ENCODE measurements around the gene LHFPL3. TPM values are rescaled to one million over a fixed set of nuclear protein-coding genes. Genes with fewer than 3 reads are reported as not detected.

Gene LHFPL3
- total RNA-seq, 1 experiment from 2014 or later = 0.83 TPM

DNA sequence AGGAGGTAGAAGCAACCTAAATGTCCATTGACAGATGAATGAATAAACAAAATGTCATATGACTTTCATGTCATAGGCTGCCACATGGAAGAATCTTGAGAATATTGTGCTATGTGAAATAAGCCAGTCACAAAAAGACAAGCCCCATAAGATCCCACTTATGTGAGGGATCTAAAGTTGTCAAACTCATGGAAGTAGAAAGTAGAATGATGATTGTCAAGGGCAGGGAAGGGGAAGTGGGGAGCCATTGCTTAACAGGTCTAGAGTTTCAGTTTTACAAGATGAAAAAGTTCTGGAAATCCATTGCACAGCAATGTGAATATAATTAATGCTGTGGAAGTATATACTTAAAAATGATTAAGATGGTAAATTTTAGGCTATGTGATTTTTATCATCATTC lies 456.3 kb downstream of the LHFPL3 start (continued):
- TF ChIP-seq, protein P1, sequence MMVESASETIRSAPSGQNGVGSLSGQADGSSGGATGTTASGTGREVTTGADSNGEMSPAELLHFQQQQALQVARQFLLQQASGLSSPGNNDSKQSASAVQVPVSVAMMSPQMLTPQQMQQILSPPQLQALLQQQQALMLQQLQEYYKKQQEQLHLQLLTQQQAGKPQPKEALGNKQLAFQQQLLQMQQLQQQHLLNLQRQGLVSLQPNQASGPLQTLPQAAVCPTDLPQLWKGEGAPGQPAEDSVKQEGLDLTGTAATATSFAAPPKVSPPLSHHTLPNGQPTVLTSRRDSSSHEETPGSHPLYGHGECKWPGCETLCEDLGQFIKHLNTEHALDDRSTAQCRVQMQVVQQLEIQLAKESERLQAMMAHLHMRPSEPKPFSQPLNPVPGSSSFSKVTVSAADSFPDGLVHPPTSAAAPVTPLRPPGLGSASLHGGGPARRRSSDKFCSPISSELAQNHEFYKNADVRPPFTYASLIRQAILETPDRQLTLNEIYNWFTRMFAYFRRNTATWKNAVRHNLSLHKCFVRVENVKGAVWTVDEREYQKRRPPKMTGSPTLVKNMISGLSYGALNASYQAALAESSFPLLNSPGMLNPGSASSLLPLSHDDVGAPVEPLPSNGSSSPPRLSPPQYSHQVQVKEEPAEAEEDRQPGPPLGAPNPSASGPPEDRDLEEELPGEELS (CRISPR knock-in tag; IDR thresholded peaks at IDR 0.05) = no peak
- TF ChIP-seq, protein P2, sequence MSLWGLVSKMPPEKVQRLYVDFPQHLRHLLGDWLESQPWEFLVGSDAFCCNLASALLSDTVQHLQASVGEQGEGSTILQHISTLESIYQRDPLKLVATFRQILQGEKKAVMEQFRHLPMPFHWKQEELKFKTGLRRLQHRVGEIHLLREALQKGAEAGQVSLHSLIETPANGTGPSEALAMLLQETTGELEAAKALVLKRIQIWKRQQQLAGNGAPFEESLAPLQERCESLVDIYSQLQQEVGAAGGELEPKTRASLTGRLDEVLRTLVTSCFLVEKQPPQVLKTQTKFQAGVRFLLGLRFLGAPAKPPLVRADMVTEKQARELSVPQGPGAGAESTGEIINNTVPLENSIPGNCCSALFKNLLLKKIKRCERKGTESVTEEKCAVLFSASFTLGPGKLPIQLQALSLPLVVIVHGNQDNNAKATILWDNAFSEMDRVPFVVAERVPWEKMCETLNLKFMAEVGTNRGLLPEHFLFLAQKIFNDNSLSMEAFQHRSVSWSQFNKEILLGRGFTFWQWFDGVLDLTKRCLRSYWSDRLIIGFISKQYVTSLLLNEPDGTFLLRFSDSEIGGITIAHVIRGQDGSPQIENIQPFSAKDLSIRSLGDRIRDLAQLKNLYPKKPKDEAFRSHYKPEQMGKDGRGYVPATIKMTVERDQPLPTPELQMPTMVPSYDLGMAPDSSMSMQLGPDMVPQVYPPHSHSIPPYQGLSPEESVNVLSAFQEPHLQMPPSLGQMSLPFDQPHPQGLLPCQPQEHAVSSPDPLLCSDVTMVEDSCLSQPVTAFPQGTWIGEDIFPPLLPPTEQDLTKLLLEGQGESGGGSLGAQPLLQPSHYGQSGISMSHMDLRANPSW (CRISPR knock-in tag; conservative IDR thresholded peaks at IDR 0.05; ENCODE audit: low read depth) = no peak

DNA sequence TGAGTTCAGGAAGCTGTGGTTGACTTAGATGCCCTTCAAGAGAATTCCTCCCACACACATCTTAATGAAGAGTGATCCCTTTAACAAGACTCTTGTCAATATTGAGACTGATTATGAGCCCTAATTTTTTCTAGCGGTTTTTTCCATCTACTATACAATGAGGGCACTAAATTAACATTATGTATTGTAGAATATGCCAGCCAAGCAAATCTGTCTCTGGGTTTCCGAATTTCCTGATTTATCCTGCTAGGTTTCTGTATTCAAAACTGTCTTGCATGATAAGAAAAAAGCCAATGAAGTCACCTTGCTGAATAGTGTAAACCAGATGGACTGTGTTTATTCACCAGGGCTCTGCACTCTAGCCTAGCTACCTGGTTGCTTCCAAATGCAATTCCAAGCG lies 461.4 kb downstream of the LHFPL3 start:
- H3K36me3 Mint-ChIP-seq = no peaks in the 10 kb centered on the region
- ATAC-seq (no peak), DNase-seq (ENCODE audit: low spot score) (no peak)
- TF ChIP-seq SMAD4 (CRISPR knock-in tag; IDR thresholded peaks at IDR 0.05) (no peak), NR2C2 (CRISPR knock-in tag; IDR thresholded peaks at IDR 0.05) (no peak), SP1 (CRISPR knock-in tag; conservative IDR thresholded peaks at IDR 0.05) (no peak), SOX15 (CRISPR knock-in tag; IDR thresholded peaks at IDR 0.05) (no peak), HMGA2 (CRISPR knock-in tag; IDR thresholded peaks at IDR 0.05) (no peak), ZNF219 (CRISPR knock-in tag; IDR thresholded peaks at IDR 0.05; ENCODE audit: borderline replicate concordance) (no peak), GTF2I (CRISPR knock-in tag; conservative IDR thresholded peaks at IDR 0.05) (no peak), ZNF263 (CRISPR knock-in tag; IDR thresholded peaks at IDR 0.05; ENCODE audit: low read depth) (no peak), NFE2L1 (CRISPR knock-in tag; IDR thresholded peaks at IDR 0.05) (no peak), FOXP1 (CRISPR knock-in tag; IDR thresholded peaks at IDR 0.05; ENCODE audit: borderline replicate concordance) (no peak), SMAD3 (CRISPR knock-in tag; IDR thresholded peaks at IDR 0.05; ENCODE audit: borderline replicate concordance) (no peak), GABPB1 (CRISPR knock-in tag; IDR thresholded peaks at IDR 0.05) (no peak), FOXK1 (CRISPR knock-in tag; IDR thresholded peaks at IDR 0.05) (no peak), ZNF396 (CRISPR knock-in tag; IDR thresholded peaks at IDR 0.05; ENCODE audit: borderline replicate concordance) (no peak)
- TF ChIP-seq, protein P3, sequence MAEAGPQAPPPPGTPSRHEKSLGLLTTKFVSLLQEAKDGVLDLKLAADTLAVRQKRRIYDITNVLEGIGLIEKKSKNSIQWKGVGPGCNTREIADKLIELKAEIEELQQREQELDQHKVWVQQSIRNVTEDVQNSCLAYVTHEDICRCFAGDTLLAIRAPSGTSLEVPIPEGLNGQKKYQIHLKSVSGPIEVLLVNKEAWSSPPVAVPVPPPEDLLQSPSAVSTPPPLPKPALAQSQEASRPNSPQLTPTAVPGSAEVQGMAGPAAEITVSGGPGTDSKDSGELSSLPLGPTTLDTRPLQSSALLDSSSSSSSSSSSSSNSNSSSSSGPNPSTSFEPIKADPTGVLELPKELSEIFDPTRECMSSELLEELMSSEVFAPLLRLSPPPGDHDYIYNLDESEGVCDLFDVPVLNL (CRISPR knock-in tag; IDR thresholded peaks at IDR 0.05; ENCODE audit: borderline replicate concordance, low read depth) = no peak
- TF ChIP-seq, protein P4, sequence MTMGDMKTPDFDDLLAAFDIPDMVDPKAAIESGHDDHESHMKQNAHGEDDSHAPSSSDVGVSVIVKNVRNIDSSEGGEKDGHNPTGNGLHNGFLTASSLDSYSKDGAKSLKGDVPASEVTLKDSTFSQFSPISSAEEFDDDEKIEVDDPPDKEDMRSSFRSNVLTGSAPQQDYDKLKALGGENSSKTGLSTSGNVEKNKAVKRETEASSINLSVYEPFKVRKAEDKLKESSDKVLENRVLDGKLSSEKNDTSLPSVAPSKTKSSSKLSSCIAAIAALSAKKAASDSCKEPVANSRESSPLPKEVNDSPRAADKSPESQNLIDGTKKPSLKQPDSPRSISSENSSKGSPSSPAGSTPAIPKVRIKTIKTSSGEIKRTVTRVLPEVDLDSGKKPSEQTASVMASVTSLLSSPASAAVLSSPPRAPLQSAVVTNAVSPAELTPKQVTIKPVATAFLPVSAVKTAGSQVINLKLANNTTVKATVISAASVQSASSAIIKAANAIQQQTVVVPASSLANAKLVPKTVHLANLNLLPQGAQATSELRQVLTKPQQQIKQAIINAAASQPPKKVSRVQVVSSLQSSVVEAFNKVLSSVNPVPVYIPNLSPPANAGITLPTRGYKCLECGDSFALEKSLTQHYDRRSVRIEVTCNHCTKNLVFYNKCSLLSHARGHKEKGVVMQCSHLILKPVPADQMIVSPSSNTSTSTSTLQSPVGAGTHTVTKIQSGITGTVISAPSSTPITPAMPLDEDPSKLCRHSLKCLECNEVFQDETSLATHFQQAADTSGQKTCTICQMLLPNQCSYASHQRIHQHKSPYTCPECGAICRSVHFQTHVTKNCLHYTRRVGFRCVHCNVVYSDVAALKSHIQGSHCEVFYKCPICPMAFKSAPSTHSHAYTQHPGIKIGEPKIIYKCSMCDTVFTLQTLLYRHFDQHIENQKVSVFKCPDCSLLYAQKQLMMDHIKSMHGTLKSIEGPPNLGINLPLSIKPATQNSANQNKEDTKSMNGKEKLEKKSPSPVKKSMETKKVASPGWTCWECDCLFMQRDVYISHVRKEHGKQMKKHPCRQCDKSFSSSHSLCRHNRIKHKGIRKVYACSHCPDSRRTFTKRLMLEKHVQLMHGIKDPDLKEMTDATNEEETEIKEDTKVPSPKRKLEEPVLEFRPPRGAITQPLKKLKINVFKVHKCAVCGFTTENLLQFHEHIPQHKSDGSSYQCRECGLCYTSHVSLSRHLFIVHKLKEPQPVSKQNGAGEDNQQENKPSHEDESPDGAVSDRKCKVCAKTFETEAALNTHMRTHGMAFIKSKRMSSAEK (CRISPR knock-in tag; IDR thresholded peaks at IDR 0.05; ENCODE audit: borderline replicate concordance) = no peak
- TF ChIP-seq, protein P5, sequence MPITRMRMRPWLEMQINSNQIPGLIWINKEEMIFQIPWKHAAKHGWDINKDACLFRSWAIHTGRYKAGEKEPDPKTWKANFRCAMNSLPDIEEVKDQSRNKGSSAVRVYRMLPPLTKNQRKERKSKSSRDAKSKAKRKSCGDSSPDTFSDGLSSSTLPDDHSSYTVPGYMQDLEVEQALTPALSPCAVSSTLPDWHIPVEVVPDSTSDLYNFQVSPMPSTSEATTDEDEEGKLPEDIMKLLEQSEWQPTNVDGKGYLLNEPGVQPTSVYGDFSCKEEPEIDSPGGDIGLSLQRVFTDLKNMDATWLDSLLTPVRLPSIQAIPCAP (CRISPR knock-in tag; IDR thresholded peaks at IDR 0.05) = no peak
- TF ChIP-seq, protein P6, sequence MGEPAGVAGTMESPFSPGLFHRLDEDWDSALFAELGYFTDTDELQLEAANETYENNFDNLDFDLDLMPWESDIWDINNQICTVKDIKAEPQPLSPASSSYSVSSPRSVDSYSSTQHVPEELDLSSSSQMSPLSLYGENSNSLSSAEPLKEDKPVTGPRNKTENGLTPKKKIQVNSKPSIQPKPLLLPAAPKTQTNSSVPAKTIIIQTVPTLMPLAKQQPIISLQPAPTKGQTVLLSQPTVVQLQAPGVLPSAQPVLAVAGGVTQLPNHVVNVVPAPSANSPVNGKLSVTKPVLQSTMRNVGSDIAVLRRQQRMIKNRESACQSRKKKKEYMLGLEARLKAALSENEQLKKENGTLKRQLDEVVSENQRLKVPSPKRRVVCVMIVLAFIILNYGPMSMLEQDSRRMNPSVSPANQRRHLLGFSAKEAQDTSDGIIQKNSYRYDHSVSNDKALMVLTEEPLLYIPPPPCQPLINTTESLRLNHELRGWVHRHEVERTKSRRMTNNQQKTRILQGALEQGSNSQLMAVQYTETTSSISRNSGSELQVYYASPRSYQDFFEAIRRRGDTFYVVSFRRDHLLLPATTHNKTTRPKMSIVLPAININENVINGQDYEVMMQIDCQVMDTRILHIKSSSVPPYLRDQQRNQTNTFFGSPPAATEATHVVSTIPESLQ (CRISPR knock-in tag; IDR thresholded peaks at IDR 0.05) = no peak
- TF ChIP-seq, protein P7, sequence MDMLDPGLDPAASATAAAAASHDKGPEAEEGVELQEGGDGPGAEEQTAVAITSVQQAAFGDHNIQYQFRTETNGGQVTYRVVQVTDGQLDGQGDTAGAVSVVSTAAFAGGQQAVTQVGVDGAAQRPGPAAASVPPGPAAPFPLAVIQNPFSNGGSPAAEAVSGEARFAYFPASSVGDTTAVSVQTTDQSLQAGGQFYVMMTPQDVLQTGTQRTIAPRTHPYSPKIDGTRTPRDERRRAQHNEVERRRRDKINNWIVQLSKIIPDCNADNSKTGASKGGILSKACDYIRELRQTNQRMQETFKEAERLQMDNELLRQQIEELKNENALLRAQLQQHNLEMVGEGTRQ (CRISPR knock-in tag; IDR thresholded peaks at IDR 0.05) = no peak
- H3K9me3 Mint-ChIP-seq = peaks cover 5% of the 10 kb centered on the region; the same call in 1 of the 2 replicates
- H3K27ac Mint-ChIP-seq = no peak overlapping the region
- H3K4me3 Mint-ChIP-seq = no peak overlapping the region
- ChIA-PET POLR2A (no interaction called here), CTCF (no interaction called here)
- H3K4me1 Mint-ChIP-seq = no peaks in the 10 kb centered on the region
- no peaks in the 10 kb centered on the region; the same call in 1 of the 2 replicates for H3K27me3 Mint-ChIP-seq (ENCODE audit: low read depth)

Measured in WTC11 (cell line).